ENCODE data around the gene PHACTR3. TPM values are rescaled to one million over a fixed set of nuclear protein-coding genes. Genes with fewer than 3 reads are reported as not detected.

Gene PHACTR3
- total and polyA plus RNA-seq, 2 donors (not counting 3 experiments of a cell fraction or from before 2014, with no cell fraction given) = not detected

DNA sequence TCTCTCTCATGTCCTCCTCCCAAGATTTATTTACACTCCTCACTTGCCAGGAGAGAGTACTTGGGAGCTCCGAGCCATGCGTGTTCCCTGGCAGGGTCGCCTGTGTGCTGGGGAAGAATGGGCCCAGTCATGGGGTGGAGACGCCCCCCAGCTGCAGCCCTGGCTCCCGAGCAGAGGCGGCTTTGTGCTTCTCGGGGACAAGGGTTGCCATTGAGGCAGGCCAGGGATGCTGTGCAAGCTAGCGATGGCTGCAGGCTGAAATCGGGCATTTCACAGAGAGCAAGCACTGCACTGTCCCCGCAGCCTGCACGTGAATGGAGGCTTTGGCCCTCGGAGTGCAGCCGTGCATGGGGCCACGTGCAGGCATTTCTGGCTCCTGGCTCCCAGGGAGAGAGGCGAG is 23.8 kb downstream of the PHACTR3 start:
- Histone ChIP-seq H4K20me1 (replicated peaks; ENCODE audit: control insufficient read depth, extremely low read depth, insufficient read depth, low read length) (no peaks in the 10 kb centered on the region), H3K36me3 (ENCODE audit: control insufficient read depth in 2 of 2, extremely low read depth in 1 of 2, insufficient read depth in 2 of 2, low read length in 2 of 2) (no peaks in the 10 kb centered on the region), H3K4me1 (ENCODE audit: control insufficient read depth, extremely low read depth, insufficient read depth, low read length) (no peaks in the 10 kb centered on the region), H3K4me2 (ENCODE audit: insufficient read depth, low read length) (no peak overlapping the region), H3K27me3 (ENCODE audit: control insufficient read depth in 2 of 2, insufficient read depth in 2 of 2, low read length in 2 of 2) (no peaks in the 10 kb centered on the region), H3K9me1 (replicated peaks; ENCODE audit: control insufficient read depth, extremely low read depth, insufficient read depth, low read length) (no peaks in the 10 kb centered on the region), H3K4me3 (replicated peaks in 1 of 3; ENCODE audit: insufficient read depth in 1 of 3, low read depth in 1 of 3, low read length in 3 of 3) (no peak overlapping the region), H3K79me2 (ENCODE audit: control insufficient read depth, insufficient read depth, low read length) (no peaks in the 10 kb centered on the region), H3K27ac (ENCODE audit: insufficient read depth, low read depth, low read length) (no peak overlapping the region), H2AFZ (ENCODE audit: low read depth, low read length) (no peak overlapping the region), H3K9ac (replicated peaks; ENCODE audit: extremely low read depth, insufficient read depth, low read length) (no peak overlapping the region), H3K9me3 (replicated peaks; ENCODE audit: control insufficient read depth, insufficient read depth, low read length) (no peaks in the 10 kb centered on the region)
- intact Hi-C loops (cut with micrococcal nuclease) (no loop called here), dilution Hi-C loops (cut with MboI; ENCODE audit: extremely low pct_ligation_motif_present, low sequenced_read_pairs) (no loop called here)
- TF ChIP-seq MYC (IDR thresholded peaks at IDR 0.05; ENCODE audit: low read depth, low read length) (no peak), GATA2 (IDR thresholded peaks at IDR 0.05; ENCODE audit: insufficient read depth, insufficient read length, low read depth, low read length) (no peak), FOS (IDR thresholded peaks at IDR 0.05; ENCODE audit: borderline replicate concordance, insufficient read depth, low read length) (no peak), JUN (IDR thresholded peaks at IDR 0.05; ENCODE audit: borderline replicate concordance, insufficient read depth, insufficient read length, low read depth) (no peak), POLR2AphosphoS5 (IDR thresholded peaks at IDR 0.05; ENCODE audit: insufficient read depth, low read depth, low read length) (no peak), EZH2 (IDR thresholded peaks at IDR 0.05; ENCODE audit: borderline replicate concordance, low read depth, low read length, severe bottlenecking) (no peak)
- TF ChIP-seq, protein P1, sequence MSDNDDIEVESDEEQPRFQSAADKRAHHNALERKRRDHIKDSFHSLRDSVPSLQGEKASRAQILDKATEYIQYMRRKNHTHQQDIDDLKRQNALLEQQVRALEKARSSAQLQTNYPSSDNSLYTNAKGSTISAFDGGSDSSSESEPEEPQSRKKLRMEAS (IDR thresholded peaks at IDR 0.05; ENCODE audit: insufficient read depth, insufficient read length) = no peak
- TF ChIP-seq, protein P2, sequence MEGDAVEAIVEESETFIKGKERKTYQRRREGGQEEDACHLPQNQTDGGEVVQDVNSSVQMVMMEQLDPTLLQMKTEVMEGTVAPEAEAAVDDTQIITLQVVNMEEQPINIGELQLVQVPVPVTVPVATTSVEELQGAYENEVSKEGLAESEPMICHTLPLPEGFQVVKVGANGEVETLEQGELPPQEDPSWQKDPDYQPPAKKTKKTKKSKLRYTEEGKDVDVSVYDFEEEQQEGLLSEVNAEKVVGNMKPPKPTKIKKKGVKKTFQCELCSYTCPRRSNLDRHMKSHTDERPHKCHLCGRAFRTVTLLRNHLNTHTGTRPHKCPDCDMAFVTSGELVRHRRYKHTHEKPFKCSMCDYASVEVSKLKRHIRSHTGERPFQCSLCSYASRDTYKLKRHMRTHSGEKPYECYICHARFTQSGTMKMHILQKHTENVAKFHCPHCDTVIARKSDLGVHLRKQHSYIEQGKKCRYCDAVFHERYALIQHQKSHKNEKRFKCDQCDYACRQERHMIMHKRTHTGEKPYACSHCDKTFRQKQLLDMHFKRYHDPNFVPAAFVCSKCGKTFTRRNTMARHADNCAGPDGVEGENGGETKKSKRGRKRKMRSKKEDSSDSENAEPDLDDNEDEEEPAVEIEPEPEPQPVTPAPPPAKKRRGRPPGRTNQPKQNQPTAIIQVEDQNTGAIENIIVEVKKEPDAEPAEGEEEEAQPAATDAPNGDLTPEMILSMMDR (IDR thresholded peaks at IDR 0.05; ENCODE audit: extremely low read depth in 1 of 2, insufficient read depth in 1 of 2, low read depth in 1 of 2, low read length in 2 of 2) = no peak
- FAIRE-seq (no peak), DNase-seq (ENCODE audit: low read depth, low spot score) (no peak)
- ChIA-PET POLR2A (no interaction called here), CTCF (no interaction called here)
- no TSS peak for BruUV-seq (replicated peaks)
